SK-N-SH treated with all-trans-retinoic acid at 6 μM for 48 hours (cell line): Measurements from ENCODE around the gene ATMIN.

Source experiments
- ARNTL ChIP-seq: fragments of 450-650 bp; formaldehyde crosslinking; IDR thresholded peaks from 2 replicates; pipeline ENCODE4 v1.5.0; 2020; ENCODE audit warnings: low read depth, mild to moderate bottlenecking, moderate library complexity, borderline replicate concordance
- TCF4 ChIP-seq: fragments of 250-450 bp; sonication (Bioruptor Pico); IDR thresholded peaks from 2 replicates; pipeline ENCODE4 v1.8.0; 2021; ENCODE audit warnings: mild to moderate bottlenecking, moderate library complexity, borderline replicate concordance
- TOX ChIP-seq: fragments of 250-450 bp; sonication (Bioruptor Pico); IDR thresholded peaks from 2 replicates; pipeline ENCODE4 v1.8.0; 2021; ENCODE audit warnings: mild to moderate bottlenecking, moderate library complexity, borderline replicate concordance
- ZC3H10 ChIP-seq: fragments of 250-450 bp; sonication (Bioruptor Pico); IDR thresholded peaks from 2 replicates; pipeline ENCODE4 v1.5.1; 2021; ENCODE audit warnings: mild to moderate bottlenecking, moderate library complexity

GRCh38 chr16:80990577-80990976, 45.1 kb upstream of the ATMIN start:
- TF ChIP-seq TOX (CRISPR knock-in tag) (no peak), ARNTL (no peak), TCF4 (CRISPR knock-in tag) (no peak), ZC3H10 (CRISPR knock-in tag) (no peak)
